ENCODE data around the gene TMEM37.

GRCh38 chr2:119483896-119484718, 52.5 kb downstream of the TMEM37 start:
- TF ChIP-seq POLR2A (IDR thresholded peaks at IDR 0.05): no peak
- TF ChIP-seq, protein P1, sequence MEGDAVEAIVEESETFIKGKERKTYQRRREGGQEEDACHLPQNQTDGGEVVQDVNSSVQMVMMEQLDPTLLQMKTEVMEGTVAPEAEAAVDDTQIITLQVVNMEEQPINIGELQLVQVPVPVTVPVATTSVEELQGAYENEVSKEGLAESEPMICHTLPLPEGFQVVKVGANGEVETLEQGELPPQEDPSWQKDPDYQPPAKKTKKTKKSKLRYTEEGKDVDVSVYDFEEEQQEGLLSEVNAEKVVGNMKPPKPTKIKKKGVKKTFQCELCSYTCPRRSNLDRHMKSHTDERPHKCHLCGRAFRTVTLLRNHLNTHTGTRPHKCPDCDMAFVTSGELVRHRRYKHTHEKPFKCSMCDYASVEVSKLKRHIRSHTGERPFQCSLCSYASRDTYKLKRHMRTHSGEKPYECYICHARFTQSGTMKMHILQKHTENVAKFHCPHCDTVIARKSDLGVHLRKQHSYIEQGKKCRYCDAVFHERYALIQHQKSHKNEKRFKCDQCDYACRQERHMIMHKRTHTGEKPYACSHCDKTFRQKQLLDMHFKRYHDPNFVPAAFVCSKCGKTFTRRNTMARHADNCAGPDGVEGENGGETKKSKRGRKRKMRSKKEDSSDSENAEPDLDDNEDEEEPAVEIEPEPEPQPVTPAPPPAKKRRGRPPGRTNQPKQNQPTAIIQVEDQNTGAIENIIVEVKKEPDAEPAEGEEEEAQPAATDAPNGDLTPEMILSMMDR (IDR thresholded peaks at IDR 0.05): no peak
